Measurements from ENCODE around the gene SLK.

Gene SLK

GRCh38 chr10:103966671-103967447, at the start of gene SLK:
TSS of gene SLK (plus strand) at chr10:103967140. CDS start at chr10:103967746, 606 bp downstream.
- DNase-seq = peak; percentile 15

- DNase-seq = no peak
These were observed 49.5 kb upstream of the SLK start for GRCh38 chr10:103917302-103918052.

GRCh38 chr10:103918053-103918846, 48.7 kb upstream of the SLK start, which contains the start of gene STN1:
TSS of gene STN1 (minus strand) at chr10:103918184. CDS start at chr10:103917594, 590 bp downstream.
- DNase-seq = peak; percentile 76

GRCh38 chr10:103919648-103920025, 47.3 kb upstream of the SLK start:
- no peak for DNase-seq

- DNase-seq = no peak
These were observed 45.7 kb upstream of the SLK start for GRCh38 chr10:103921248-103921647.

GRCh38 chr10:103921750-103922195, 45.2 kb upstream of the SLK start:
- no peak for DNase-seq

- DNase-seq = no peak
These were observed 44.3 kb upstream of the SLK start for GRCh38 chr10:103922659-103923058.

- DNase-seq = no peak
These were observed 43.4 kb upstream of the SLK start for GRCh38 chr10:103923502-103923901.

GRCh38 chr10:103925591-103925990, 41.3 kb upstream of the SLK start:
- no peak for DNase-seq

GRCh38 chr10:103926722-103927319, 40.1 kb upstream of the SLK start:
- peak; percentile 22 for DNase-seq

- DNase-seq = no peak
These were observed 38.2 kb upstream of the SLK start for GRCh38 chr10:103928784-103929183.

GRCh38 chr10:103929381-103929921, 37.5 kb upstream of the SLK start:
- no peak for DNase-seq

- DNase-seq = no peak
These were observed 36.5 kb upstream of the SLK start for GRCh38 chr10:103930449-103930848.

GRCh38 chr10:103930881-103931280, 36.1 kb upstream of the SLK start:
- DNase-seq = no peak

- DNase-seq = no peak
These were observed 35.3 kb upstream of the SLK start for GRCh38 chr10:103931603-103932002.

GRCh38 chr10:103932271-103932670, 34.7 kb upstream of the SLK start:
- no peak for DNase-seq

- DNase-seq = peak; percentile 53
These were observed 34.0 kb upstream of the SLK start for GRCh38 chr10:103932971-103933370.

- peak; percentile 18 for DNase-seq
These were observed 33.3 kb upstream of the SLK start for GRCh38 chr10:103933557-103934121.

- DNase-seq = no peak
These were observed 32.6 kb upstream of the SLK start for GRCh38 chr10:103934308-103934707.

- DNase-seq = peak; percentile 41
These were observed 30.9 kb upstream of the SLK start for GRCh38 chr10:103936022-103936421.

GRCh38 chr10:103939522-103939921, 27.4 kb upstream of the SLK start:
- no peak for DNase-seq

- no peak for DNase-seq
These were observed 25.1 kb upstream of the SLK start for GRCh38 chr10:103941801-103942200.

All from NCI-H446 treated with DMSO at 0.1 percent for 48 hours (cell line).